GM12874 (cell line): ENCODE results near the gene IGSF3.

Experiments used
- CTCF ChIP-seq: IDR thresholded peaks from 2 replicates; pipeline ENCODE4 v1.5.1; 2011; ENCODE audit warnings: low read depth, mild to moderate bottlenecking, control low read depth, low read length, moderate library complexity; ENCODE audit not compliant: insufficient read depth

The IGSF3 gene

GRCh38 chr1:116709666-116710167 is 42.2 kb upstream of the IGSF3 start:
- no peak for TF ChIP-seq CTCF

GRCh38 chr1:116708255-116708900 is 40.8 kb upstream of the IGSF3 start:
- no peak for TF ChIP-seq CTCF

- no peak for TF ChIP-seq CTCF
These were observed 39.3 kb upstream of the IGSF3 start for GRCh38 chr1:116706841-116707240.

GRCh38 chr1:116706123-116706522 is 38.6 kb upstream of the IGSF3 start:
- no peak for TF ChIP-seq CTCF

- no peak for TF ChIP-seq CTCF
These were observed 36.7 kb upstream of the IGSF3 start for GRCh38 chr1:116704278-116704677.

GRCh38 chr1:116699605-116700004 is 32.1 kb upstream of the IGSF3 start:
- TF ChIP-seq CTCF: no peak

- TF ChIP-seq CTCF: no peak
These were observed 30.7 kb upstream of the IGSF3 start for GRCh38 chr1:116698244-116698595.
